CD4-positive, alpha-beta T cell treated with Interleukin-6 at 100 ng/mL for 8 hours (primary cell): Measurements from ENCODE around the gene REG1A.

Experiments
- DNase-seq: peaks from one replicate; pipeline ENCODE4 v3.0.0-alpha.2; 2020; ENCODE audit warnings: mixed read lengths, low spot score

REG1A gene, protein sequence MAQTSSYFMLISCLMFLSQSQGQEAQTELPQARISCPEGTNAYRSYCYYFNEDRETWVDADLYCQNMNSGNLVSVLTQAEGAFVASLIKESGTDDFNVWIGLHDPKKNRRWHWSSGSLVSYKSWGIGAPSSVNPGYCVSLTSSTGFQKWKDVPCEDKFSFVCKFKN

GRCh38 chr2:79120194-79120713 is at the start of gene REG1A:
REG1A (plus strand) TSS chr2:79120488; CDS start chr2:79120862, 374 bp downstream.
- DNase-seq: no peak

- DNase-seq: no peak
These were observed 49.2 kb upstream of the REG1A start for GRCh38 chr2:79071078-79071477.

DNA sequence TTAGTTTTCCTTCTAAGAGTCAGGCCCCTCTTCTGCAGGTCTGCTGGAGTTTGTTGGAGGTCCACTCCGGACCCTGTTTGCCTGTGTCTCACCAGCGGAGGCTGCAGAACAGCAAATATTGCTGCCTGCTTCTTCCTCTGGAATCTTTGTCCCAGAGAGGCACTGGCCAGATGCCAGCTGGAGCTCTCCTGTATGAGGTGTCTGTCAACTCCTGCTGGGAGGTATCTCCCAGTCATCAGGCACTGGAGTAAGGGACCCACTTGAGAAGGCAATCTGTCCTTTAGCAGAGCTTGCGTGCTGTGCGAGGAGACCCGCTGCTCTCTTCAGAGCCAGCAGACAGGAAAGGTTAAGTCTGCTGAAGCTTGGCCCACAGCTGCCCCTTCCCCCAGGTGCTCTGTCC is 37.3 kb upstream of the REG1A start:
- DNase-seq: no peak

- no peak for DNase-seq
These were observed 36.6 kb upstream of the REG1A start for GRCh38 chr2:79083597-79084251.

DNA sequence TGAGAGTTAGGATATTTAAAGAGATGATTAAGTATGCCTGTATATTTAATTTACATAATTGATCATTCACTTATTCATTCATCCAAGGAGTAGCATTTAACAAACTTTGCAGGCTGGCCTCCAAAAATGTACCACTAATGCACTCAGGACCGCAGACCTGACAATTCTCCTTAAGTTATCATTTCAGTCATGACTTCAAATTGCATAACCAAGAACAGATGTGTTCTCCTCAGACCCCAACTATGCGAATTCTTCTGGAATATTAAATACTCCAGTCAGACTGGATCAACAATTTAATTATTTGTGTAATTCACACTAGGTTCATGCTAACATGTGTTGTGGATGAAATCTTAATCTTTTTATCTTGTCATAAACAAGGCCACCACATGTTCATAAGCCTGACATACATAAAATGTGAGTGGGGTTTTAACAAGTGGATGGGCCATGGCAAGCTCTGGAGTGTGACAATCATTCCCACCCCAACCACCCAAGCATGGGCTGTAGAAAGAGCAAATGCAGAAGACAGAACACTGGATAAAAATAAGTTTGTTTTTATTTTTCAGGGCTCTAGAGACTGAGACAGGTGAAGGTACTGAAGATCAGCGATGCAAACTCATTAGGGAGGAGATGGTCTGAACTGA is 35.7 kb upstream of the REG1A start:
- DNase-seq: no peak

DNA sequence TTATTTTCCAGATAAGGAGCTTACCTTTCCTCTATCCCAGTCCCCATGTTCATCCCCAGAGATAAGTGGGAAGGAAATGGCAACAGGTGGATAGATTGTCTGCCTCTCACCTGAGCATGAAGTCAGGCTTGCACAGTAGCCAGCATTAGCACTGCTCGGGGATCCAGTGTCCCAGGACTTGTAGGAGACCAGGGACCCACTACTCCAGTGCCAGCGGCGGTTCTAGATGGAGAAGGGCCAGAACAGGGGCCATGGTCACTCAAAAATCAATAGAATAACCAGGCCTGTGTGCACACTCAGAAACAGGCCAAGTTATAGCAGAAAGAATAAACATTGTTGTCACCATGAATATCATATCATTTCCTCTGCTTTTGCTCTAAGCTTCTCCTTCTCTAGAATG is 34.9 kb upstream of the REG1A start:
- DNase-seq: no peak

DNA sequence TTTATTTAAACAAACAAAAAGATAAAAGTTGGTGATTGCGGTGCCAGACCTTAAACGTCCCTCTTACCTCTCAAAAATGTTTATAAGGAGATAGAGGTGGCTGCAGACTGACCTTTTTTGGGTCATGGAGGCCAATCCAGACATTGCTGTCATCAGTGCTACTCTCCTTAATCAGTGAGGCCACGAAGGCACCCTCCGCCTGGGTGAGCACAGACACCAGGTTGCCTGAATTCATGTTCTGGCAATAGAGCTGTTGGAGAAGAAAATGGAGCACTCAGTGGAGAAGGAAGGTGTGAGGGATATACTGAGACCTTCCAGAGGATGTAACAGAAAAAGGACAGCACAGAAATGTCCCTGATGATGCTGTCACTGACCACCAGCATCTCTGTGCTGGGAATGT is 34.0 kb upstream of the REG1A start:
- DNase-seq: no peak

DNA sequence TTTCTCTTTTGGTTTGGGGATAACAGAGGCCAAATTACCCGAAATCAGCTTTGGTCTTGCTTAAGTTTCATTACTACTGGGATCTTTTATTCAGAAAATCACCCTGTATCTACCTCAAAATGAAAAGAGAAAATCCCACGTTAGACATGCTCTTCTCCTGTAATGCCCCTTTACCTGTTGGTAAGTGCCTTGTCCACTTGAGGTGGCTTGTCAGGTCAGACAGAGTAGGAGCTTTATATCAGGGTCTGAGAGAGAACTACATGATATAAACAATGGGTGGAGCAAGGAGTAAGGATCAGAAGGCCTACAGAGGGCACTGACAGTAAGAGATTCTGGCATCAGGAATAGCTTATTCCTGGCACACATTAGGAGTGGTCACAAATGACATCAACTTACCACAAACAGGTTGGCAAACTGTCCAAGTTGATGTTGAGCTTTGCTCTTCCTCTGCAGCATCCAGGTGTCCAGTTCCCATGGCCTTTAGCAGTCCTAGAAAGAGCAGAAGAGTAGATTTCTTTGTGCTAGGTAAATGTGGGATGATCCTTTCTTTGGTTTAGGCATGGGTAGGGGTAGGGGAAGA is 32.4 kb upstream of the REG1A start, which contains the start of gene REG1B:
TSS of gene REG1B (minus strand) at position 209 of the 580 bp plus-strand sequence. CDS start 381 bp downstream, outside the sequence.
- no peak for DNase-seq

DNA sequence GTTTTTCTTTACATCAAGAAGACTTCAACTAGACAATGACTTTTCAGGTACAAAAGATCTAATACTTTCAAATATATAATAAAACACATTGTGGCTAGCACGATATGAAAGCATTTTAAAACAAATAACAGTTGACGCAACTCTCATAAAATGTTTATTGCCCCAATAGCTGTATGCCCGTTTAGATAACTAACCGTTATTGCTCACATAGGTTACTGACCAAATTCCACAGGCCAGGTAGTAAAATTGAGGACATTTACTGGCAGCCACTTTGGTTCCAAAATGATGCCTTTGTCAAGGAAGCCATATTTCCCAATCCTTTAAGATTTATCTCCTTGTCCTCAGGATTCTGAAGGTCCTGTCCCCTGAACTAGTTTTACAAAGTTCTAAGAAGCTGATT is 29.6 kb upstream of the REG1A start:
- no peak for DNase-seq

GRCh38 chr2:79097843-79098242 is 22.4 kb upstream of the REG1A start:
- no peak for DNase-seq

GRCh38 chr2:79099140-79099686 is 21.1 kb upstream of the REG1A start:
- DNase-seq: no peak

DNA sequence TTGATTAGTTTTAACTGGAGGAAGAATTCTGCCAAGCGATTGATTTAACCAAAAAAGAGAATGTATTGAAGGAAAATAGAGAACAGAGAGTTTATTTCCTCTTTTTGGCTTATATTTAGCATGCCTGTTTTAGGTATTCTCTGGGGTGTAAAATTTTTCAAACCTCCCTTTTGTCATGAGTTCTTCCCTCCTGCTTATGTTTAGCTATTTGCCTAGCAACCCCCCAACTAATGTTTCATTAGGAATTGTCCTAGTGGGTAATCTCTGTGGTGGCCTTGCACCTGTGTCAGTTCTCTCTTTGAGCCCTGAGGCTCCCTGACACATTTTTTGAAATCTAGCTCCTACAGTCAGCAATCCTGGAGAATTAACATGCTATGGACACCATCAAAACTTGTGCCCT is 20.0 kb upstream of the REG1A start:
- DNase-seq: no peak

- DNase-seq: no peak
These were observed 19.3 kb upstream of the REG1A start for GRCh38 chr2:79101024-79101423.

DNA sequence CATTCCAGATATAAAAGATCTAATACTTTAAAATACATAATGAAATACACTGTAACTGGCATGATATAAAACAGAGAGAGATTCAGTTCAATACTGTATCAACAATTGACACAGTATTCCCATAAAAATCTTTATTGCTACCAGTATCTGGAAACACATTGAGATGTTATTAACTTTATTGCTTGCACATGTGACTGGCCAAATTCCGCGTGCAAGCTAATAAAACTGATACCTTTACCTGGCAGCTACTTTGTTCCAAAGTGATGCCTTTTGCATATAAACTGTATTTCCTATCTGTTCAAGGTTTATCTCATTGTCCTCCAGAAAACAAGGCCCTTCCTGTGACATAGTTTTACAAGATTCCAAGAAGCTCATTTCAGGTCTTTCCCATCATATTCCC is 17.1 kb upstream of the REG1A start:
- DNase-seq: no peak

DNA sequence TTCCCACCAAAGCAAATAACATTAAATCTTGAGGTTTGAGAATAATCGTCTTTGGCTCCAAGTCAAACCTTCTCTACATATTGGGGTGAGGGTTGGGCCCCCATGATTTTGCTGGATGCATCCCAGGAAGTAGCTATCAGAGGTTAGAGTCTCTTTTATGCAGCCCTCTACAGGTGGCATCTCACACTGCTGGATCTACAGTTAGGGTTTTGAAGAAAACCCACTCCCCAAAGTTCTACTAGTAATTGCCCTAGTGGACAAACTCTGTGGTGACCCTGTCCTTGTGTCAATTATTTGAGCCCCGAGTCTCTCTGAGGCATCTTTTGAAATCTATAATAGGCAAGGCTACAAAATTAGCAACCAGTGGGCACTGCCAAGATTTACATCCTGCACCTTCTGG is 15.0 kb upstream of the REG1A start:
- DNase-seq: no peak

- no peak for DNase-seq
These were observed 8.0 kb upstream of the REG1A start for GRCh38 chr2:79112269-79112668.

DNA sequence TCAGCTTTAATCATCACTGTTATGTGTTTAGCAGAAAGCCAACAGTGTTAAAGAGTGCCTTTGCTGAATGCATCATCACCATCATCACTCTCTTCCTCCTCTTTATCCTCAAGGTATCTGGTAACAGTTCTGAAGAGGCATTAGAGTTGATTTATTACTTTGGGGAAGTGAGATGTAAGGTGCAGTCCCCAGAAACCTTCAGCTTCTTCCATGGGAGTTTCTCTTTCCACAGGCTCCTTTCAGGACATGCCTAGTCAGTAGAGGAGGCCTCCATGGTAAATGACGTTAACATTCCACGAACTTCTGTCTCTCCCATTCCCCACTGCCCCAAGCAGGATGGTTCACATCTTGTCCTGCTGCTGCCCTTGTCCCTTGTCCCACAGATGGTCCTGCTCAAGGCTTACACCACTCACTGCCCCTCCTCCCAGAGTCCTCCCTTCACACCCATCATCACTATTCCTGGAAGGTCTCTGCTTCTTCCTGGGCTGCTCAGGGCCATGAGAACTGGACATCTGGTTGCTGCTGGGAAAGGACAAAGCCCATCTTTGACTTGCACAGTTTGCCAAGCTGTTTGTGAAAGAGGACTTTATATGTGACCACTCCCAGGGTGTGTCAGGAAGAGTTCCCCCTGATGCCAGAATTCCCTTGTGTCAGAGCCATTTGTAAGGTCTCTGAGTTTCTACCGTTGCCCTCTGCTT is 5.3 kb upstream of the REG1A start:
- DNase-seq: no peak

GRCh38 chr2:79116997-79117928 is 3.0 kb upstream of the REG1A start:
- DNase-seq: no peak

- no peak for DNase-seq
These were observed 2.4 kb downstream of the REG1A start for GRCh38 chr2:79122676-79123075.

- no peak for DNase-seq
These were observed 4.8 kb downstream of the REG1A start for GRCh38 chr2:79124907-79125720.
